Gastroesophageal sphincter (tissue), 4 donors: ENCODE results near the gene LIN54. TPM values are rescaled to one million over a fixed set of nuclear protein-coding genes. Genes with fewer than 3 reads are reported as not detected.

ENCODE experiments used
- ATAC-seq: fragments of 150-250 bp; one replicate; pipeline ENCODE4 v1.9.1; 2016; ENCODE audit warnings: mild to moderate bottlenecking, moderate library complexity
- H3K27ac ChIP-seq, 4 donors: fragments of 200-600 bp; sonication (generic) in 3 of 4; 1 replicate in 3 of 4; 2 replicates in 1 of 4; pipeline ENCODE4 v1.5.1; 2016 to 2019
- H3K27me3 ChIP-seq: fragments of 200-600 bp; sonication (generic); one replicate; pipeline ENCODE4 v1.5.1; 2019
- H3K36me3 ChIP-seq, 2 donors: fragments of 200-600 bp; sonication (generic); one replicate each; pipeline ENCODE4 v1.5.1; 2019; ENCODE audit warnings: control low read depth in 1 of 2
- H3K4me1 ChIP-seq, 3 donors: fragments of 200-600 bp; sonication (generic); 1 replicate in 2 of 3; 2 replicates in 1 of 3; pipeline ENCODE4 v1.5.1; 2016 to 2019; ENCODE audit warnings: control low read depth in 2 of 3
- H3K4me3 ChIP-seq, 2 donors: fragments of 200-600 bp; sonication (generic); one replicate each; pipeline ENCODE4 v1.5.1; 2019; ENCODE audit warnings: mild to moderate bottlenecking in 1 of 2, moderate library complexity in 1 of 2
- H3K9me3 ChIP-seq, 3 donors: fragments of 200-600 bp; sonication (generic); one replicate each; pipeline ENCODE4 v1.5.1; 2017 to 2019; ENCODE audit warnings: control low read depth in 2 of 3
- EP300 ChIP-seq: sonication (generic); formaldehyde crosslinking; IDR thresholded peaks from one replicate; pipeline ENCODE4 v1.6.1; 2017; ENCODE audit warnings: antibody characterized with exemption, mild to moderate bottlenecking
- POLR2A ChIP-seq, 2 donors: fragments of 450-650 bp; IDR thresholded peaks; one replicate each; pipeline ENCODE4 v1.6.1; 2017; ENCODE audit warnings: antibody characterized with exemption in 2 of 2, mild to moderate bottlenecking in 2 of 2, moderate library complexity in 1 of 2
- POLR2AphosphoS5 ChIP-seq: sonication (generic); formaldehyde crosslinking; IDR thresholded peaks from one replicate; pipeline ENCODE4 v1.6.1; 2017; ENCODE audit warnings: antibody characterized with exemption
- WGBS, 2 donors: methylation state at CpG; one replicate each; pipeline ENCODE4 v1.1.5; 2018; ENCODE audit warnings: low coverage in 1 of 2; 5-methylcytosine and 5-hydroxymethylcytosine counted together
- total RNA-seq, 4 donors: library from RNA; depleted of rRNA; stranded (reverse); fragments of >200 nt; gene quantifications; one replicate each; pipeline ENCODE4 v1.1.0, GENCODE V29; 2016
- TF ChIP-seq, protein P1 (sequence below), 4 experiments: fragments of 200-600 bp in 2 of 4; fragments of 450-650 bp in 2 of 4; sonication (generic) in 1 of 4; IDR thresholded peaks; one replicate each; pipeline ENCODE4 v1.5.1; 2017 to 2019; ENCODE audit warnings: antibody characterized with exemption in 4 of 4, mild to moderate bottlenecking in 2 of 4, moderate library complexity in 2 of 4

LIN54 gene
- total RNA-seq, 4 donors from 2014 or later = 7.8 to 15.3 (median 10.2) TPM

DNA sequence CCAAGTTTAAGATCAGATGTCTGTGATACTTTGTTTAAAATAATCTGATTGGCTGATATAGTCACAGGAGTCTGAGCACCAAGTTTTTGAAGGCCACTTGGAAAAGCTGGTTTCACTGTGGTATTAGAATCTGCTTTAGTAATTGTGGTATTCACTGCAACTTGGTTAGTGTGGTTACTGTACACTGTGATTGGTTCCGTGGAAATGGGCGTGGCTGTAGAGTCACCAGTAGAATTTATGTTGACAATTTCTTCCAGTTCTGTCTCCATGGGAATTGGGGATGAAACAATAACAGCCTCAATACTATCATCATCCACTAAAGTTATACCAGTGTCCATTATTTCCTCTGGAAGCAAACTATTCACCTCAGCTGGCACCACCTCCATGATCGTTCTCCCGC is 26.2 kb downstream of the LIN54 start:
- ATAC-seq = no peak
- TF ChIP-seq POLR2AphosphoS5 = no peak
- no peak for TF ChIP-seq POLR2A (IDR thresholded peaks at IDR 0.05)
- no peak for TF ChIP-seq EP300
- TF ChIP-seq, protein P1, sequence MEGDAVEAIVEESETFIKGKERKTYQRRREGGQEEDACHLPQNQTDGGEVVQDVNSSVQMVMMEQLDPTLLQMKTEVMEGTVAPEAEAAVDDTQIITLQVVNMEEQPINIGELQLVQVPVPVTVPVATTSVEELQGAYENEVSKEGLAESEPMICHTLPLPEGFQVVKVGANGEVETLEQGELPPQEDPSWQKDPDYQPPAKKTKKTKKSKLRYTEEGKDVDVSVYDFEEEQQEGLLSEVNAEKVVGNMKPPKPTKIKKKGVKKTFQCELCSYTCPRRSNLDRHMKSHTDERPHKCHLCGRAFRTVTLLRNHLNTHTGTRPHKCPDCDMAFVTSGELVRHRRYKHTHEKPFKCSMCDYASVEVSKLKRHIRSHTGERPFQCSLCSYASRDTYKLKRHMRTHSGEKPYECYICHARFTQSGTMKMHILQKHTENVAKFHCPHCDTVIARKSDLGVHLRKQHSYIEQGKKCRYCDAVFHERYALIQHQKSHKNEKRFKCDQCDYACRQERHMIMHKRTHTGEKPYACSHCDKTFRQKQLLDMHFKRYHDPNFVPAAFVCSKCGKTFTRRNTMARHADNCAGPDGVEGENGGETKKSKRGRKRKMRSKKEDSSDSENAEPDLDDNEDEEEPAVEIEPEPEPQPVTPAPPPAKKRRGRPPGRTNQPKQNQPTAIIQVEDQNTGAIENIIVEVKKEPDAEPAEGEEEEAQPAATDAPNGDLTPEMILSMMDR (IDR thresholded peaks at IDR 0.05) = no peak
- Histone ChIP-seq H3K9me3 (no peaks in the 10 kb centered on the region), H3K4me1 (peaks cover 0 to 4% (median 0%) of the 10 kb centered on the region in 3 donors), H3K27ac (no peak overlapping the region), H3K36me3 (peaks cover 0 to 18% of the 10 kb centered on the region in 2 donors), H3K4me3 (no peak overlapping the region), H3K27me3 (no peaks in the 10 kb centered on the region)
- 86 to 94% methylated on average over 4 of the region's 4 CpGs for WGBS, 2 donors

DNA sequence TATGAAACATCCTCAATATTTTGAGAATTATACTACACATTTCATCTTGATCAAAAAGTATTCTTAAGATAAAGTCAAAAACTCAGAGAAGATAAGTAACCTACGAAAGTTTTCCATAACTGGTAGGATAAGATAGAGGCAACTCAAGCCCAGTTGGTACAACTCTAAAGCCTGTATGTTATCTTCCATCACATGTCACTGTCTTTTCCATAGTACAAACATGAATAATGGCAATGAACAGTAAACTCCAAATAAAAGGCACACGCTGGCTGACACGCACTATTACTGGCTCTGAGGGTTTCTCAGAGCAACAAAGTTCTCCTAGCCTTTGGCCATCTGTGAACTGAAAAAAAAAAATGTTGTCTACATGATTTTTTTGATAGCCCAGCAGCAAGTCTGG is 27.2 kb downstream of the LIN54 start:
- no peak for ATAC-seq
- Histone ChIP-seq H3K36me3 (peaks cover 0 to 18% of the 10 kb centered on the region in 2 donors), H3K27me3 (no peaks in the 10 kb centered on the region), H3K27ac (no peak overlapping the region), H3K9me3 (no peaks in the 10 kb centered on the region), H3K4me1 (no peaks in the 10 kb centered on the region), H3K4me3 (no peak overlapping the region)
- TF ChIP-seq, protein P1 (IDR thresholded peaks at IDR 0.05) = no peak
- TF ChIP-seq EP300 (no peak), POLR2A (IDR thresholded peaks at IDR 0.05) (no peak), POLR2AphosphoS5 (no peak)
- WGBS, 2 donors = 92 to 96% methylated on average over 3 of the region's 3 CpGs

DNA sequence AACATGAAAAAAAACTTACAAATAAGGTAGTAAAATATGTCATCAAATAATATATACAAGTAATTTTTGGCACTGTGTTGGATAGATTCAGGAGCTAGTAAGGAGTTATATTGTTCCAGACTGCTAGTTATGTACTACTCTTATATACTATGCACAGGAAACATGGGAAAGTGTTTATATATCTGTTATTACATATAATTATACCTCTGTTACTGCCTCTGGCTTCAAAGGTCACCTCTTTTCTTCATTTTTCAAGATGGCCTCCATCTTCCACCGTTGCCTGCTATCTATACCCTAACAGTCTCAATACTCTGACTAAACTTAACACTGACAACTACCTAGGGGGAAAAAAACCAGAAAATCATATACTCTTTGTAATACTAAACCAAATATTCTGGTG is 29.5 kb downstream of the LIN54 start:
- TF ChIP-seq POLR2AphosphoS5 (no peak), POLR2A (IDR thresholded peaks at IDR 0.05) (no peak), EP300 (no peak)
- TF ChIP-seq, protein P1 (IDR thresholded peaks at IDR 0.05) = no peak
- ATAC-seq = no peak
- no peaks in the 10 kb centered on the region for H3K27me3 ChIP-seq
- 71 to 88% methylated on average over 1 of the region's 1 CpG for WGBS, 2 donors
- H3K36me3 ChIP-seq = peaks cover 0 to 18% of the 10 kb centered on the region in 2 donors
- no peaks in the 10 kb centered on the region for H3K9me3 ChIP-seq
- no peak overlapping the region for H3K4me3 ChIP-seq
- no peak overlapping the region for H3K27ac ChIP-seq
- H3K4me1 ChIP-seq = no peaks in the 10 kb centered on the region

DNA sequence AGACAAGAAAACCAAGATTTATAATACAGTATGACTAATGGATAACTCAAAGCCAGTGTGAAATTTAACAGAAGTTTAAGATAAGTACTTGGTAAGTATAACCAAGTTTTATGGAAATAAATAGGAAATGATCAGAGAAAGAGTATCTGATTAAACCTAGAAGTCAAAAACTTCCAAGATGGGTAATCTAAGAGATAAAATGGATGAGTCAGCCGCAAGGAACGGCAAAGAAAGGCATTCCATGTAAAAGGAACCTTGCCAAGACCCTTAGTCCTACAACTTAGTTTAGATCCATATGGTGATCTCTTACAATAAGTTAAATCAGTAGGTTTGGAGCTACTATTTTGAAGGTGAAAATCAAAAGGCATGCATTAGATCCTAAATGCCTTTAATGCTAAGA is 34.8 kb downstream of the LIN54 start:
- Histone ChIP-seq H3K36me3 (peaks cover 0 to 17% of the 10 kb centered on the region in 2 donors), H3K27ac (no peak overlapping the region), H3K27me3 (no peaks in the 10 kb centered on the region), H3K4me1 (no peaks in the 10 kb centered on the region), H3K4me3 (no peak overlapping the region), H3K9me3 (no peaks in the 10 kb centered on the region)
- ATAC-seq = no peak
- TF ChIP-seq POLR2AphosphoS5 = no peak
- TF ChIP-seq POLR2A (IDR thresholded peaks at IDR 0.05) = no peak
- no peak for TF ChIP-seq EP300
- 88 to 89% methylated on average over 2 of the region's 2 CpGs for WGBS, 2 donors

DNA sequence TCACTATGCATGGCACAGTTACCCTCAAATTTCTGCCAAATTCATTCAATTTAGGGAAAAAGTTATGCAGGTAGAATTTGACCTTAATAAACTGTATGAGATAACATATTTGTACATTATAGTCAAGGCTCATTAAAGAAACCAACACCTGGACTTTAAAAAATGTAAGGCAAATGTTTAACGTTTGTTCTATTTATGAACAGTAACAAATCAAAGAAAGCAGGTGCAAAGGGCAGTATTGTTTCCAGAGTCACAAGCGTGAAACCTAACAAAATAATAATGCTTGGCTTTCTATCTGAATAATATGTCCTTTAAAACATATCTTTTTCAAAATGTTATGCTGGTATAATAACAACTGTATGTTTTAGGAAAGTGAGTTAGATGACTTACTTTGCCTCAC is 41.2 kb downstream of the LIN54 start:
- peaks cover 0 to 41% of the 10 kb centered on the region in 2 donors for H3K36me3 ChIP-seq
- no peak overlapping the region for H3K4me3 ChIP-seq
- no peaks in the 10 kb centered on the region for H3K27me3 ChIP-seq
- TF ChIP-seq EP300 (no peak), POLR2AphosphoS5 (no peak), POLR2A (IDR thresholded peaks at IDR 0.05) (no peak)
- TF ChIP-seq, protein P1 (IDR thresholded peaks at IDR 0.05) = no peak
- no peaks in the 10 kb centered on the region for H3K4me1 ChIP-seq
- WGBS, 2 donors = 89 to 97% methylated on average over 2 of the region's 2 CpGs
- ATAC-seq = no peak
- H3K27ac ChIP-seq = no peak overlapping the region
- H3K9me3 ChIP-seq = no peaks in the 10 kb centered on the region
